ENCODE results near the gene MMP27. TPM values are rescaled to one million over a fixed set of nuclear protein-coding genes. Genes with fewer than 3 reads are reported as not detected.

Gene MMP27
- total RNA-seq, 4 donors from 2014 or later, result 0.22 to 0.67 TPM; not detected in 2

DNA sequence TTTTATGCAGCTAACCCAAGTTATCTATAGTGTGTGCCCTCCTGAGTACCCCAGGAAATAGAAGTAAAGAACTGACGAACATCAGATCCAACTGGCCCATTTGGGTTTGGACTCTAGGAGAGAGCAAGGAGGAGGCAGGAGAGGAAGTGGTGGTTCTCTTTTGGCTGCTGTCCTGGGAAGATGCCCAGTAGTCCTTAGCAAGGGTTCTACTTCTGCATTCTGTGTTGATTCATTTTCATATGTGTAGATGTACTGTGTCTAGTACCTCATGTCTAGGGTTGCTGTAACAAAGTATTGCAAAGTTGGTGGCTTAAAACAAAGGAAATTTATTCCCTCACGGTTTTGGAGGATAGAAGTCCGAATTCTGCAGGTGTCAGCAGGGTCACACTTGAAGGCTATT is 6.6 kb upstream of the MMP27 start:
- DNase-seq, result no peak
- no peak overlapping the region for H3K27ac ChIP-seq

GRCh38 chr11:102709201-102709945 is 3.8 kb upstream of the MMP27 start:
- no peaks in the 10 kb centered on the region for H3K36me3 ChIP-seq
- H3K4me1 ChIP-seq, result no peaks in the 10 kb centered on the region
- no peak for DNase-seq
- H3K27me3 ChIP-seq, result no peaks in the 10 kb centered on the region
- no peak overlapping the region for H3K27ac ChIP-seq
- intact Hi-C loops (cut with DNase I), result no loop called here
- 89 to 94% methylated on average over 2 of the region's 2 CpGs for WGBS, 2 donors
- no peak overlapping the region for H3K4me3 ChIP-seq (replicated peaks in 1 of 3)
- TF ChIP-seq POLR2A (IDR thresholded peaks at IDR 0.05), result no peak
- TF ChIP-seq, protein P1, sequence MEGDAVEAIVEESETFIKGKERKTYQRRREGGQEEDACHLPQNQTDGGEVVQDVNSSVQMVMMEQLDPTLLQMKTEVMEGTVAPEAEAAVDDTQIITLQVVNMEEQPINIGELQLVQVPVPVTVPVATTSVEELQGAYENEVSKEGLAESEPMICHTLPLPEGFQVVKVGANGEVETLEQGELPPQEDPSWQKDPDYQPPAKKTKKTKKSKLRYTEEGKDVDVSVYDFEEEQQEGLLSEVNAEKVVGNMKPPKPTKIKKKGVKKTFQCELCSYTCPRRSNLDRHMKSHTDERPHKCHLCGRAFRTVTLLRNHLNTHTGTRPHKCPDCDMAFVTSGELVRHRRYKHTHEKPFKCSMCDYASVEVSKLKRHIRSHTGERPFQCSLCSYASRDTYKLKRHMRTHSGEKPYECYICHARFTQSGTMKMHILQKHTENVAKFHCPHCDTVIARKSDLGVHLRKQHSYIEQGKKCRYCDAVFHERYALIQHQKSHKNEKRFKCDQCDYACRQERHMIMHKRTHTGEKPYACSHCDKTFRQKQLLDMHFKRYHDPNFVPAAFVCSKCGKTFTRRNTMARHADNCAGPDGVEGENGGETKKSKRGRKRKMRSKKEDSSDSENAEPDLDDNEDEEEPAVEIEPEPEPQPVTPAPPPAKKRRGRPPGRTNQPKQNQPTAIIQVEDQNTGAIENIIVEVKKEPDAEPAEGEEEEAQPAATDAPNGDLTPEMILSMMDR (IDR thresholded peaks at IDR 0.05), result no peak
- no peaks in the 10 kb centered on the region for H3K9me3 ChIP-seq

More for the DNA sequence above, 6.6 kb upstream of the MMP27 start:
- Histone ChIP-seq H3K36me3 (no peaks in the 10 kb centered on the region), H3K4me3 (replicated peaks in 1 of 3) (no peak overlapping the region), H3K27me3 (no peaks in the 10 kb centered on the region), H3K4me1 (no peaks in the 10 kb centered on the region), H3K9me3 (no peaks in the 10 kb centered on the region)
- TF ChIP-seq, protein P1 (IDR thresholded peaks at IDR 0.05), result no peak
- no peak for TF ChIP-seq POLR2A (IDR thresholded peaks at IDR 0.05)
- WGBS, 2 donors, result 76 to 87% methylated on average over 3 of the region's 3 CpGs
- intact Hi-C loops (cut with DNase I), result no loop called here

DNA sequence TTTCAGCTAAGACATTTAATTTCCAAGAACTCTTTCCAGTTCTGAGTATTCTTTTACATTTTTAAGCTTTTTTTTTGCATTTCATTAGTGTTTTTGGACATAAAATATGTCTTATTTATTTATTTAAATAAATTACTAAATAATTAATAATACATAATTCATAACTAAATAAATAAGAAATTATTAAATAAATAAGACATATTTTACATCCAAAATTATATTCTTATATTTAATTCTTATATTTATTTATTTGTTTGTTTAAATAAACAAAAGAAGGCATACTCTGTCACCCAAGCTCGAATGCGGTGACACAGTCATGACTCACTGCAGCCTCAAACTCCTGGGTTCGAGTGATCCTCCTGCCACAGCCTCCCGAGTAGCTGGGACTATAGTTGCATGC is 3.1 kb upstream of the MMP27 start:
- Histone ChIP-seq H3K27me3 (no peaks in the 10 kb centered on the region), H3K4me3 (replicated peaks in 1 of 3) (no peak overlapping the region), H3K9me3 (no peaks in the 10 kb centered on the region), H3K4me1 (no peaks in the 10 kb centered on the region), H3K36me3 (no peaks in the 10 kb centered on the region), H3K27ac (no peak overlapping the region)
- 68 to 83% methylated on average over 4 of the region's 4 CpGs for WGBS, 2 donors
- TF ChIP-seq, protein P1 (IDR thresholded peaks at IDR 0.05), result no peak
- TF ChIP-seq POLR2A (IDR thresholded peaks at IDR 0.05), result no peak
- intact Hi-C loops (cut with DNase I), result no loop called here
- DNase-seq, result no peak

DNA sequence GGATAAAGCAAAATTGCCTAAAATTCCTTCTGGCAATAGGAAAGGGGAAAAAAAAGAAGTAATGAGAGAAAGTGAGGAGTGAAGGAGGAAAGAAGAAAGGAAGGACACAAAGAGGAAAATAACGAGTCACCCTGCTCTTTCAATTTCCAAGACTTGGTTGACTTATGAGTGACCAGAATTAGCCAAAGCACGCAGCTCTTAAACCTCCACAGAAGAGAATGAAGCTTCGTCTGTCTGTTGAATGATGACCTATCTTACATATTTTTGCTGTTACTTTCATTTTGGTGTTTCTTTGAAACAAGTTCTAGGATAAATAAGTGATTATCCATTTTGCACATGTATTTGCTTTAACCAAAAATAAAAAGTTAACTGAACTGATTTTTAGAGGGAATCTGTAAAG is 728 bp downstream of the MMP27 start:
- Histone ChIP-seq H3K27me3 (no peaks in the 10 kb centered on the region), H3K4me3 (replicated peaks in 1 of 3) (no peak overlapping the region), H3K4me1 (no peaks in the 10 kb centered on the region), H3K9me3 (no peaks in the 10 kb centered on the region), H3K36me3 (no peaks in the 10 kb centered on the region), H3K27ac (no peak overlapping the region)
- no peak for DNase-seq
- WGBS, 2 donors, result 78 to 83% methylated on average over 3 of the region's 3 CpGs
- intact Hi-C loops (cut with DNase I), result no loop called here
- TF ChIP-seq, protein P1 (IDR thresholded peaks at IDR 0.05), result no peak
- TF ChIP-seq POLR2A (IDR thresholded peaks at IDR 0.05), result no peak

DNA sequence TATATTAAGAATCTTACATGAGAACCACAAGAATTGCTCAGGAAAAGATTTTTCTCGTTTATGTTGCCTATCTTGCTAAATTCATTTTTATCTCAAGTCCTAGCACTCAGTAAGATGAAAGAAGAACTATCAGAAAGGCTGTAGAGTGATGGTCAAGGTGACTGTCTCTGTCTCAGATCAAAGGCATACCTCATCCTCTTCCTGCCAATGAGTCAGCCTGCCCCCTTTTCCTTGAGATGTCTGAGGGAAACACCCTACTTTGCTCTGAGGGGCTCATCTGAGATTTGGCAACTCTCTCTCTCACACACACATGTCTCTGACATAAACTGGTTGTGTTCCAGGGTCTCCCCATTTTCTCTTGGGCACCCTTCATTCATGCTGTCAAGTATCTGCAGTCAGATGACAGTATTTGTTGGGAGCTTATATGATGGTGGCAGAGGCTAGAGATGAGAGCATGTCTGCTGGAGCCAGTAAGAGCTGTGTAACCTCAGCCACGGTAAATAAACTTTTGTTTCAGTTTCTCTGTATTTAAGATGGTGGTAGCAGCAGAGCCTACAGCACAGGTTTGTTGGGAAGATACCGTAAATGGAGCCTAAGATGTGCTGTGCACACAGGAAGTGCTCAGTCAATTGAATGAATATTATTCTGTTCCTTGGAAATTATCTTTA is 1.6 kb downstream of the MMP27 start:
- Histone ChIP-seq H3K27ac (no peak overlapping the region), H3K27me3 (no peaks in the 10 kb centered on the region), H3K9me3 (no peaks in the 10 kb centered on the region), H3K4me3 (replicated peaks in 1 of 3) (no peak overlapping the region), H3K4me1 (no peaks in the 10 kb centered on the region), H3K36me3 (no peaks in the 10 kb centered on the region)
- intact Hi-C loops (cut with DNase I), result no loop called here
- WGBS, 2 donors, result 81 to 91% methylated on average over 3 of the region's 3 CpGs
- DNase-seq, result no peak
- TF ChIP-seq POLR2A (IDR thresholded peaks at IDR 0.05), result no peak
- TF ChIP-seq, protein P1 (IDR thresholded peaks at IDR 0.05), result no peak

Measured in thyroid gland (tissue), 4 donors.